Mucosa of stomach (tissue), 1 donor: Measurements from ENCODE around the gene TTC21A.

Experiments
- H3K27me3 ChIP-seq: one replicate; pipeline ENCODE4 v1.7.0; 2013; ENCODE audit warnings: mild to moderate bottlenecking, low read length; ENCODE audit not compliant: control insufficient read depth, insufficient read depth
- H3K36me3 ChIP-seq: one replicate; pipeline ENCODE4 v1.7.0; 2013; ENCODE audit warnings: low read length; ENCODE audit not compliant: control insufficient read depth, insufficient read depth
- H3K4me1 ChIP-seq: one replicate; pipeline ENCODE4 v1.7.0; 2013; ENCODE audit warnings: mild to moderate bottlenecking, low read length; ENCODE audit not compliant: control insufficient read depth, insufficient read depth
- H3K4me3 ChIP-seq: one replicate; pipeline ENCODE4 v1.7.0; 2013; ENCODE audit warnings: low read length
- H3K9ac ChIP-seq: one replicate; pipeline ENCODE4 v1.7.0; 2013; ENCODE audit warnings: mild to moderate bottlenecking, low read length, moderate library complexity
- H3K9me3 ChIP-seq: one replicate; pipeline ENCODE4 v1.7.0; 2013; ENCODE audit warnings: mild to moderate bottlenecking, low read length, moderate library complexity; ENCODE audit not compliant: control insufficient read depth
- donor health status: Pancreatic carcinoma.

TTC21A gene

GRCh38 chr3:39109086-39109485 is 1.6 kb downstream of the TTC21A start:
- Histone ChIP-seq H3K9me3 (no peaks in the 10 kb centered on the region), H3K27me3 (no peaks in the 10 kb centered on the region), H3K4me1 (peaks cover 39% of the 10 kb centered on the region), H3K4me3 (no peak overlapping the region), H3K36me3 (no peaks in the 10 kb centered on the region), H3K9ac (no peak overlapping the region)

- Histone ChIP-seq H3K4me3 (no peak overlapping the region), H3K27me3 (no peaks in the 10 kb centered on the region), H3K9me3 (no peaks in the 10 kb centered on the region), H3K36me3 (no peaks in the 10 kb centered on the region), H3K9ac (no peak overlapping the region), H3K4me1 (peaks cover 28% of the 10 kb centered on the region)
Observed at GRCh38 chr3:39110041-39110639, 2.7 kb downstream of the TTC21A start.

DNA sequence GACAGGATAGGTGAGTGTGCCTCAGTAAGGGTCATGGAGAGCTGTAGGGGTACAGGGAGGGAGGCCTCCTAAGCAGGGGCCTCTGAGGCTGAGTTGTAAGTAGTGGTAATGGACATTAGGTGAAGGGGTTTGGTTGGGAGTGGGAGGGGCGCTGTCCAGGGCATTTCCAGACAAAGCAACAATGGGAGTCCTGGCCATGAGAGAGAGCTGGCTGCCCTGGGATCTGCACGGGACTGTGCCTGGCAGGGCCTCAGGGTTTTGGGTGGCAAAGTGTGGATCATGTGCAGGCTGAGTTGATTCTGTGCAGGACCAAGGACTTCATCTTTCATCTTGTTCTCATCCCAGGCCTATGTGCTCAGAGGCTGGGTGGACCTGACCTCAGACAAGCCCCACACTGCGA is 4.6 kb downstream of the TTC21A start:
- no peak overlapping the region for H3K4me3 ChIP-seq
- no peak overlapping the region for H3K9ac ChIP-seq
- H3K27me3 ChIP-seq, result no peaks in the 10 kb centered on the region
- H3K9me3 ChIP-seq, result no peaks in the 10 kb centered on the region
- no peaks in the 10 kb centered on the region for H3K36me3 ChIP-seq
- H3K4me1 ChIP-seq, result peaks cover 11% of the 10 kb centered on the region

- Histone ChIP-seq H3K9me3 (no peaks in the 10 kb centered on the region), H3K4me1 (peaks cover 11% of the 10 kb centered on the region), H3K27me3 (no peaks in the 10 kb centered on the region), H3K4me3 (no peak overlapping the region), H3K36me3 (no peaks in the 10 kb centered on the region), H3K9ac (no peak overlapping the region)
Observed at GRCh38 chr3:39112535-39112934, 5.1 kb downstream of the TTC21A start.

- Histone ChIP-seq H3K4me3 (no peak overlapping the region), H3K27me3 (no peaks in the 10 kb centered on the region), H3K9me3 (no peaks in the 10 kb centered on the region), H3K9ac (no peak overlapping the region), H3K36me3 (no peaks in the 10 kb centered on the region), H3K4me1 (peaks cover 6% of the 10 kb centered on the region)
Observed at GRCh38 chr3:39113291-39113690, 5.8 kb downstream of the TTC21A start.

DNA sequence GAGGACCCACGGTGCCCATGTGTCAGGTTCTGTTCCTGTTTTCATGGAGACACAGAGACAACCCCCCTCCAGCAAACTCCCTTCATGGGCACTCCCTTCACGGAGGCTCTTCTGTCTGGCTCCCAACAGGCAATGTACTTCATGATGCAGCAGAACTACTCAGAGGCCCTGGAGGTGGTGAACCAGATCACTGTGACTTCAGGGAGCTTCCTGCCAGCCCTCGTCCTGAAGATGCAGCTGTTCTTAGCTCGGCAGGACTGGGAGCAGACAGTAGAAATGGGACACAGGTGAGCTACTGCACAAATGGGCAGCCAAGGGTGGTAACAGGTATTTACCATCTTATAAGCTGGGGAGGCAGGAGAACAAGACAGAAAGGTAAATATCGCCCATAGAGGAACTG is 7.0 kb downstream of the TTC21A start:
- H3K4me3 ChIP-seq, result no peak overlapping the region

GRCh38 chr3:39115870-39116269 is 8.4 kb downstream of the TTC21A start:
- H3K9ac ChIP-seq, result no peak overlapping the region

More for the DNA sequence above, 7.0 kb downstream of the TTC21A start:
- Histone ChIP-seq H3K9ac (no peak overlapping the region), H3K36me3 (no peaks in the 10 kb centered on the region), H3K4me1 (no peaks in the 10 kb centered on the region), H3K9me3 (no peaks in the 10 kb centered on the region), H3K27me3 (no peaks in the 10 kb centered on the region)

DNA sequence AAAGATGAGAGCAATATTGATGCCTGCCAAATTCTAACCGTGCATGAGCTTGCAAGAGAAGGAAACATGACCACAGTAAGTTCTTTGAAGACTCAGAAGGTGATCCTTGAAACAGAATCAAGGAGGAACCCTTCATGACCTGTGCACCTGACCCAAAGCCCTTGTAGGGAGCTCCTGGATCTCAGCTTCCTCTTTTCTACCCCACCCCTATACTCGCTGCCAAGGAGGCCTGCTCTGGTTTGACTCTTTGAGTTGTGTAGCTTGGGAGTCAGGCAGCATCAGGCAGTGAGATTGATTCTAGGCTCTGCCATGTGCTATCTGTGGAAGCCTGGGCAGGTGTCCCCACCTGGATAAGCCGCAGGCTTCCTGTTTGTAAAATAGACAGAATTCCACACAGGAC is 10.6 kb downstream of the TTC21A start:
- Histone ChIP-seq H3K4me3 (no peak overlapping the region), H3K9me3 (no peaks in the 10 kb centered on the region), H3K9ac (no peak overlapping the region), H3K36me3 (no peaks in the 10 kb centered on the region), H3K27me3 (no peaks in the 10 kb centered on the region), H3K4me1 (no peaks in the 10 kb centered on the region)

More at GRCh38 chr3:39115870-39116269, 8.4 kb downstream of the TTC21A start:
- no peaks in the 10 kb centered on the region for H3K9me3 ChIP-seq
- no peak overlapping the region for H3K4me3 ChIP-seq
- no peaks in the 10 kb centered on the region for H3K4me1 ChIP-seq
- no peaks in the 10 kb centered on the region for H3K27me3 ChIP-seq
- H3K36me3 ChIP-seq, result no peaks in the 10 kb centered on the region

DNA sequence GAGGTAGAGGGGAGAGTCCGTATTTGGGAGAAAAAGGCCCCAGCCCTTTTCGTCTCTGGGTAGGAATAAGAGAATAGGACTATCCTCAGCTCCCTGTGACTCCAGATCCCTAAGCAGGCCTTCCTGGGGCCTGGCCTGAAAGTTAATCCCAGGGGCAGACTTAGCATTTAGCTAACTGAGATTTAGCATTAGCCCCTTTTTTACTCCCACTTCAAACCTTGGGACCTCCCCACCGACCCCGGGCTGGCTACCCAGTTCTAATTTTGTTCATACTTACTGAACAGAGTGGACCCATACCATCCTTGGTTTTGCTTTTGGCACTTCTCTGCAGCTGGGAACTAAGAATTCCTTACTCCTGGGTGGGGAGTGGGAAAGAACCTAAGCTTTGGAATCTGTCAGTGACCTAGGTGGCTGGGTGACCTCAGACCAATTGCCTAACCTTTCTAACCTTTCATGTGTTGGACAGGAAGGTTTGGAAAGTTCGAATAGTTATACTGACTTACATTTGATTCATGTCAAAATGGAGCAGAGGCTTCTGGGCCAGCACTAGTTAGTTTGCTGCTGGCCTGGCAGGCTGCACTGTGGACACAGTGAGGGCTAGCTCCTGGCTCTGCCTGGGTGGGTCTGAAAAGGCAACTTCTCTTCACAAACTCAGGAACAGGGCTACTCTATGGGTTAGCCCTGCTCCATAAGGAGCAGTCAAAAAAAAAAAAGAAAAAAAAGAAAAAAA is 11.6 kb downstream of the TTC21A start:
- Histone ChIP-seq H3K4me1 (no peaks in the 10 kb centered on the region), H3K9ac (no peak overlapping the region), H3K9me3 (no peaks in the 10 kb centered on the region), H3K4me3 (no peak overlapping the region), H3K36me3 (no peaks in the 10 kb centered on the region), H3K27me3 (no peaks in the 10 kb centered on the region)

- Histone ChIP-seq H3K36me3 (no peaks in the 10 kb centered on the region), H3K9ac (no peak overlapping the region), H3K4me3 (no peak overlapping the region), H3K27me3 (no peaks in the 10 kb centered on the region), H3K9me3 (no peaks in the 10 kb centered on the region), H3K4me1 (peaks cover 14% of the 10 kb centered on the region)
Observed at GRCh38 chr3:39121621-39122020, 14.1 kb downstream of the TTC21A start.

DNA sequence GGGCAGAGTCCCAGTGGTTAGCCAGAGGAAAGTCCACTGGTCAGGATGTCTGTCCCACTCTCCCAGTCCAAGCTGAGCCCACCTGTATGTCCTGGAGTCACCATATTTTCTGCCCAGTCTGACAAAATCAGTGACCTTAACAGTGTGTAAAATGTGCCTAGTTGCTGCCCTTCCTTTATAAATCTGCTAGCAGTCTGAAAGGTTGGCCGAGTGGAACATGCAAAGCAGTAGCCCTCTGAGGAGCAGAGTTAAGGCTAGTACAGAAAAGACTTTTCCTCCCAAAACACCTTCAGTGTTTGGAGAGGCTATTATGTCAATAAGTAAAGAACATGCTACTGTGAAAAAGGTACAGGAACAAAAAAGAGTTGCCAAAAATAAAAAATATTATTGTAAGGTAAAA is 15.3 kb downstream of the TTC21A start:
- no peak overlapping the region for H3K4me3 ChIP-seq
- H3K36me3 ChIP-seq, result no peaks in the 10 kb centered on the region
- no peaks in the 10 kb centered on the region for H3K27me3 ChIP-seq
- H3K4me1 ChIP-seq, result peaks cover 25% of the 10 kb centered on the region
- no peak overlapping the region for H3K9ac ChIP-seq
- no peaks in the 10 kb centered on the region for H3K9me3 ChIP-seq

GRCh38 chr3:39124876-39125840 is 17.7 kb downstream of the TTC21A start:
- Histone ChIP-seq H3K36me3 (no peaks in the 10 kb centered on the region), H3K9me3 (no peaks in the 10 kb centered on the region), H3K4me3 (no peak overlapping the region), H3K9ac (no peak overlapping the region), H3K27me3 (no peaks in the 10 kb centered on the region), H3K4me1 (peaks cover 30% of the 10 kb centered on the region)
